Activated CD8-positive, alpha-beta memory T cell treated with anti-CD3 and anti-CD28 coated beads for 36 hours (primary cell): Measurements from ENCODE around the gene MFAP1. TPM values are rescaled to one million over a fixed set of nuclear protein-coding genes. Genes with fewer than 3 reads are reported as not detected.
"Not testable (repeated sequence)": the region's sequence is repeated elsewhere in the genome, so short reads cannot be mapped to it uniquely, and the experiment has no call there.

Experiments
- CTCF ChIA-PET: fragments of 350-600 bp; sonication (Branson Sonifier 250); formaldehyde crosslinking; loops from one replicate; lab custom pipeline; 2021; ENCODE audit warnings: antibody characterized with exemption; lab: Charles Lee
- POLR2A ChIA-PET: fragments of 350-600 bp; sonication (Branson Sonifier 250); formaldehyde crosslinking; loops from one replicate; lab custom pipeline; 2021; ENCODE audit warnings: antibody characterized with exemption; lab: Charles Lee
- total RNA-seq, 2 experiments: library from RNA; stranded (reverse); gene quantifications; one replicate each; pipeline ENCODE4 v1.2.3, GENCODE V29; 2021

MFAP1 gene, protein sequence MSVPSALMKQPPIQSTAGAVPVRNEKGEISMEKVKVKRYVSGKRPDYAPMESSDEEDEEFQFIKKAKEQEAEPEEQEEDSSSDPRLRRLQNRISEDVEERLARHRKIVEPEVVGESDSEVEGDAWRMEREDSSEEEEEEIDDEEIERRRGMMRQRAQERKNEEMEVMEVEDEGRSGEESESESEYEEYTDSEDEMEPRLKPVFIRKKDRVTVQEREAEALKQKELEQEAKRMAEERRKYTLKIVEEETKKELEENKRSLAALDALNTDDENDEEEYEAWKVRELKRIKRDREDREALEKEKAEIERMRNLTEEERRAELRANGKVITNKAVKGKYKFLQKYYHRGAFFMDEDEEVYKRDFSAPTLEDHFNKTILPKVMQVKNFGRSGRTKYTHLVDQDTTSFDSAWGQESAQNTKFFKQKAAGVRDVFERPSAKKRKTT
- 10 to 100 TPM; 51.2 to 54.1 TPM for total RNA-seq

DNA sequence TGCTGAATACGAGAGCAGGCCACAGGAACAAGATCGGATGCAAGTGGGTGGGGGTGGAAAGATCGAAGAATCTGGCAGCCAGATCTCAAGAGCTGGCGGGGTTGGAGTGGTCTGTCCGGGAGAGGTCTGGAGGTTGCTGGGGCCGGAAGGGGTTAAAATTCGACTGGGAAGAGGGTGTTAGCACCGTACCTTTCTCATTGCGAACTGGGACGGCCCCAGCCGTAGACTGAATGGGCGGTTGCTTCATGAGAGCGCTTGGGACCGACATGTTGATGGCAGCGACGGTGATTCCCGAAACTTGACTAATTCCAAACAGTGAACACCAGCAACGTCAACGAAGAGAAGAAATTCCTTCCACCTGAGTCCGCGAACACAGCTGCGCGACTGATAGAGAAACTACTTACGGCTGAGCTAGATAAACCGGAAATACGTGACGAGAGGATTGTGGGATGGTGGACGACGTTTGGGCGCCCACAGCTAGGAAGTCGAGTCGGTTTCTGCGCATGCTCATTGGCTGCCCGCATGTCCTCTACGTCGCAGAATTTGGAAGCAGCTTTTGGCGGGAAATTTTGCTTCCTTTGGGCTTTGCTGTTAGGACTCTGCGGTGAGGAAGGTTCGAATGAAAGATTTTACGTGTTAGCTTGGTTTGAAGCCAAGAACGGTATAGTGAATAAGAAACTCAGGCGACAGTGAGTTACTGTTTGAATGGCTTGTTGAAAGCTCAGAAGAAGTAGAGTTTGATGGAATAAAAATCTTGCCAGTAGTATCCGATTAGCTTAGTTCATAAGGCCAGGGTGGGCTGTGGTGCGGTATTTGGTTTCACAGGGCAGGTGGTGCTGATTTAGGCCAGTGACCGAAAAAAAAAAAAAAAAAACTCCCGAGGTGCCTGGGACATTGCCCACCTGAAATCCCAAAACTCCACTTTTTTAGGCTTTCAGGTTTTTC is at the start of gene MFAP1:
Gene MFAP1 (minus strand): TSS at position 389 of the 945 bp plus-strand sequence. CDS start 121 bp downstream, at position 268.
- CTCF ChIA-PET: interaction anchor here (0.7 to 1.4 kb wide), 3 partner anchors 47 to 915 kb away, joined by 3 to 5 read pairs (median 4); partner anchors contain the start of gene ELL3
- POLR2A ChIA-PET: interaction anchor here (0.6 to 1.3 kb wide), 3 partner anchors 24 to 33 kb away, joined by 3 to 12 read pairs (median 4); partner anchors contain the start of genes HYPK, SERF2 and SERINC4

DNA sequence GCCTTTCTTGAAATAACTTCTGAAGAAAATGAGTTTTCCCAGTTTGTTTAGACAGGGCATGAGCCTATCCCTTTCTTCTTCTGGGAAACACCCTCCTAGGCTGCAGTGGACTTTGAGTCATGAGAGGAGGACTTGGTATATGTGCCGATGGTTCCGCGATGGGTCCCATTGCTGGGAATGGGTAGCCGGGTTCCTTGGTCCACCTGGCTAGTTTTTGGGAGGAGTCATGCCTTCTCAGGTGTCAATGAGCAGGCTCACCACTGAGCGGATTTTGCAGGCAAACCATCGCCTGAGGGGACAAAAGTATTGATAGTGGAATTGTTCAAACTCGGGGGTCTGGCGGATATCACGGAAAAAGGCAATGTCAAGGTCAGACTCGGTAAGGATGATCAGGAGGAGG is 49.2 kb upstream of the MFAP1 start:
- POLR2A ChIA-PET: no interaction called here
- CTCF ChIA-PET: no interaction called here

DNA sequence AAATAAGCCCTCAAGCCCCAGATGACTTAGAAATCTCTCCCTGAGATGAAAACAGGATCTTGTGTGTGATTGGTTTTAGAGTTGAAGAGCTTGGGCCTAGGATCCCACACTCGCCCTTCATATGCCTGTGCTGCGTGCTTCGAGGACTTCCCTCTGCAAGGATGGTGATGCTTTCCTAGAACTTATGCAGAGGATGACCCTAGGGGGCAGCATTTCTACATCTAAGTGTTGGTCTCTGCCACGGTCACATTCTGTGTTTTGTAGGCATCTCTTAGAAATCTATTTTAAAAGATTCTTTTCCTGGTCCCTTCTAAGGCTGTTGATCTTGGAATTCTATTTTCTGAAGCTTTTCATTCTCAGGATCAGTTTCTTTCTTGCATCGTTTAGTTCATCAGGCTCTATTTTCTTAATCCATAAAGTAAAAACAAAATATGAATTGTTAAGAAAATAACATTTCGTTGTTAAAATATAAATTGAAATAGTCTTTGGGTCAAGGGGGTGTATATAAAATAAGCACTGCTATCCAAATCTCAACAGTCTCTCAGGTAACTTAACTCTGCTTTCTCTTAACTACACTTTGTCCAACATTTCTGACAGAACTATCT is 48.0 kb upstream of the MFAP1 start:
- CTCF ChIA-PET: interaction anchor here (1.1 kb wide), 1 partner anchor 198 kb away, joined by 3 read pairs; no protein-coding TSS in a partner anchor

DNA sequence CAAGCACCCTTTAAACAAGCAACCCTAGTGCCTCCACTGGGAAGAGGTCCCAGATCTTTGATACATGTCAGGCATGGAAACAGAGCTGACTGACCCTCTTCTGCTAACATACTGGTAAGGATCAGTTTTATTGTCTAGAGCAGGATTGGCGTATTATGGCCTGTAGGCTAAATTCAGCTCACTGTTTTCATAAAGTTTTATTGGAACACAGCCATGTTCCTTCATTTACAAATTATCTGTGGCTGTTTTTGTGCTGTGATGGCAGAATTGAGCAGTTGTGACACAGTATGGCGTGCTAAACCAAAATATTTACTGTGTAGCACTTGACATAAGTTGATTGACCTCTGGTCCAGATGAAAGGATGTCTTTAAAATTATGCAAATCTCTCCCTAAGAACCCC is 47.3 kb upstream of the MFAP1 start:
- ChIA-PET CTCF (interaction anchor here (1.1 kb wide), 1 partner anchor 199 kb away, joined by 3 read pairs; no protein-coding TSS in a partner anchor), POLR2A (interaction anchor here (0.7 kb wide), 1 partner anchor 291 kb away, joined by 4 read pairs; no protein-coding TSS in a partner anchor)

More for the DNA sequence above, 48.0 kb upstream of the MFAP1 start:
- POLR2A ChIA-PET: no interaction called here

DNA sequence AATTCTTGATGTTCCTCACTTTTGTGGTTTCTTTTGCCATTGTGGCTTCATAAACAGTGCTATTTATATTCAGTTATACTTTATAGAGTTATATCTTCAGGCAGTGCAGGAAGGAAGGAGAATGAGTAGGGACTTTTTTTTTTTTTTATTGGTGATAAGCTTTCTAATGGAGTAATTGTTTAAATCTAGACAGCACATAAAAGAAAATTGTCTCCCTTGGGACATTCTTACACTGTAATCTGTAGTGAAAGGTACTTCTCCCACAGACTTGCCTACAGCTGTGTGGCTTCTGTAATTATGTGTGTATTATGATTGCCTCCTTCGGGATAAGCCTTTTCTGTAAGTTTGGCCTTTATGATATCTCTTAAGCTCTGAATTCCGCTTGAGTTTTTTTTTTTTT is 43.9 kb upstream of the MFAP1 start:
- ChIA-PET CTCF (interaction anchor here (0.6 kb wide), 1 partner anchor 98 kb away, joined by 3 read pairs; no protein-coding TSS in a partner anchor), POLR2A (interaction anchor here (0.6 kb wide), 1 partner anchor 10 kb away, joined by 3 read pairs; no protein-coding TSS in a partner anchor)

DNA sequence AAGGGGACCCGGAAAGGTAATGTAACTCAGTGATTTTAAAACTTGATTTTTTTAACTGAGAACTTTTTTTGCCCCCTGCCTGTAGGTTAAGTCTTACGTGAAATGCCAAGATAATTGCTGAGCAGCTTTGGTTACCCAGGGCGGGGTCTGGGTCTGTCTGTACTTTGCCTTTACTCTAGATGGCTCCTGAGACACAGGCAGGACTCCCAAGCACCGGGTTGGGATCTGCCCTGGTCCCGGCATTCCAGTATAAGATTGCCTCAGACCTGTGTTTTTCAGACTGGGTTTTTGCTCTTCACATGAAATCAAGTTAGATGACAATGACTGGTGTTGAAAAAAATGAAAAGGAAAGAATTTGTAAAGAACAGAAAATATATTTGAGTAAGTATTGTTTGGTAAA is 42.6 kb upstream of the MFAP1 start:
- ChIA-PET POLR2A (no interaction called here), CTCF (no interaction called here)

DNA sequence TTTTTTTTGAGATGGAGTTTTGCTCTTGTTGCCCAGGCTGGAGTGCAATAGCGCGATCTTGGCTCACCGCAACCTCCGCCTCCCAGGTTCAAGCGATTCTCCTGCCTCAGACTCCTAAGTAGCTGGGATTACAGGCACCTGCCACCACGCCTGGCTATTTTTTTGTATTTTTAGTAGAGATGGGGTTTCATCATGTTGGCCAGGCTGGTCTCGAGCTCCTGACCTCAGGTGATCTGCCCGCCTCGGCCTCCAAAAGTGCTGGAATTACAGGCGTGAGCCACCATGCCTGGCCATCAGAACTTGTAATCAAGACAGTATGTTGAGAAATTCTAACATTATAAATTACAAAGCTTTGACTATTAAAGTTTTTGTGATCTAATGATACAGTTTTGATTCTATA is 42.1 kb upstream of the MFAP1 start:
- POLR2A ChIA-PET, CTCF ChIA-PET: not testable (repeated sequence)

DNA sequence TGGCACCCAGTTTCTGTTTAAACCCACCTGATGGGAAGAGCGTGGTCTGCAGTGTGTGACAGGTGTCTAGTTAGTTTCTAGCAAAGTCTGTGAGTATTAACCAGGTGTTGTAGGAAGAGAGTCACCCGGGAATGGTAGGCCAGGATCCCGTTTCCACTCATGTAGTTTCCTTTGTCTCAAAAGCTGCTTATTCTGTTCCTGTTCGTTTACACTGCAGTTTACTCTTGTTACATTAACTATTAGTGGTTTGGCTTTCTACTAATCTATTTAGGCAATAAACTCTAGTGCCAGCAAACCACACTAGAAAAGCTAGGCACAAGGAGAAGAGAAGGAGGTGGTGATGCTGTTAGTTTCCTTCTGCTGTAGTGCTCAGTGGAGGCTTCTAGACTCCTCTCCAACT is 35.1 kb upstream of the MFAP1 start:
- CTCF ChIA-PET: no interaction called here
- POLR2A ChIA-PET: interaction anchor here (0.6 kb wide), 1 partner anchor 65 kb away, joined by 4 read pairs; no protein-coding TSS in a partner anchor

DNA sequence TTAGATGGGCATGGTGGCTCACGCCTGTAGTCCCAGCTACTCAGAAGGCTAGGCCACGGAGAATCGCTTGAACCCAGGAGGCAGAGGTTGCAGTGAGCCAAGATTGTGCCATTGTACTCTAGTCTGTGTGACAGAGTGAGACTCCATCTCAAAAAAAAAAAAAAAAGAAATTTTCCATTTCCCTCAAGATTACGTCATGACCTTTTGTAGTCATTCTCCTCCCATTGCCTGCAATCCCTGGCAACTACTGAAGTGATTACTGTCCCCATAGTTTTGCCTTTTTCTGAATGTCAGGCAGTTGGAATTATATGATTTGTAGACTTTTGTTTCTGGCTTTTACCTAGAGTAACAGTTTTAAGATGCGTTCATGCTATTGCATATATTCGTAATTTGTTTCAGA is 30.3 kb upstream of the MFAP1 start:
- ChIA-PET POLR2A (no interaction called here), CTCF (interaction anchor here (1.3 kb wide), 1 partner anchor 11 kb away, joined by 3 read pairs; no protein-coding TSS in a partner anchor)

DNA sequence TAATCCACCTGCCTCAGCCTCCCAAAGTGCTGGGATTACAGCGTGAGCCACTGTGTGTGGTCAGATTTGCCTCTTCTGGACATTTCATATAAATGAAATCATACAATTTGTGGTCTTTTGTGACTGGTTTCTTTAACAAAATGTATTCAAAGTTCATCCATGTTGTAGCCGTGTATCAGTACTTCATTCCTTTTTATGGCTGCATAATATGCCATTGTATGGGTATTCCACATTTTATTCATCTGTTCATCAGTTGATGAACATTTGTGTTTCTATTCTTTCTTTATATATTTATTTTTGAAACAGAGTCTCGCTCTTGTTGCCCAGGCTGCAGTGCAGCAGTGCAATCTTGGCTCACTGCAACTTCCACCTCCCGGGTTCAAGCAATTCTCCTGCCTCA is 28.1 kb upstream of the MFAP1 start:
- ChIA-PET CTCF (no interaction called here), POLR2A (no interaction called here)

DNA sequence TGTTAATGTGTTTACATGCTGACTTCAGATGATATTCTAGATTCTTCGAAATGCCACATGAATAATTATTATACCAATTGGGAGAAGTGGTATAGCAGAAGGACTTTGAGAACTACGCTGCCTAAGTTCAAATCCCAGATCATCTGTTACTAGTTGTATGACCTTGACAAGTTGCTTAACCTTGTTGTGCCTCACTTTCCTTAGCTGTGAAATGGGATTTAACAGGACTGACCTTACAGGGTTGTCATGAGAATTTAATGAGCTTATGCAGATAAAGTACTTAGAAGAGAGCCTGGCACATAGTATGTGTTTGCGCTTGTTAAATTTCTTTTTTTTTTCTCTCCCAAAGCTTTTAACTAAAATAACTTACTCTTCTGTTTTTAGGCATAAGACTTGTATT is 26.8 kb upstream of the MFAP1 start:
- ChIA-PET POLR2A (no interaction called here), CTCF (no interaction called here)

DNA sequence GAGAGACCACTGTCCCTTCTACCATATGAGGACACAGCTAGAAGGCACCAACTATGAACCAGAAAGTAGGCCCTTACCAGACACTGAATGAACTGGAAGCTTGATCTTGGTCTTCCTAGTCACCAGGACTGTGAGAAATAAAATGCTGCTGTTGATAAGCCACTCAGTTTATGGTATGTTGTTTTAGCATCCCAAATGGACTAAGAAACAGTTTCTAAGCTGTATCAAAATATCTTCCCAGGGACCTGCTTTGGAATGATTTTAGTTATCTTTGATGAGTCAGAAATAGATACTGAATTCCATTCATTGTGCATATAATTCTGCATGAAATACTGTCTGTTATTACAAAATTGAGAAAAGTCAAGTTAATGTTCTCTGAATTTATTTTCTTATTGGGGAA is 20.9 kb upstream of the MFAP1 start:
- ChIA-PET CTCF (no interaction called here), POLR2A (no interaction called here)

DNA sequence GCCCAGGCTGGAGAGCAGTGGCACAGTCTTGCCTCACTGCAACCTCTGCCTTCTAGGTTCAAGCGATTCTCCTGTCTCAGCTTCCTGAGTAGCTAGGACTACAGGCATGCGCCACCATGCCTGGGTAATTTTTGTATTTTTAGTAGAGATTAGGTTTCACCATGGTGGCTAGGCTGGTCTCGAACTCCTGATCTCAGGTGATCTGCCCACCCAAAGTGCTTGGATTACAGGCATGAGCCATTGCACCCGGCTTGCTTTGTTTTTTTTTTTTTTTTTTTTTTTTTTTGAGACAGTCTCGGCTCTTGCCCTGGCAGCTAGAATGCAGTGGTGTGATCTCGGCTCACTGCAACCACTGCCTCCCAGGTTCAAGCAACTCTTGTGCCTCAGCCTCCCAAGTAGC is 8.0 kb upstream of the MFAP1 start:
- CTCF ChIA-PET: interaction anchor here (0.7 to 1.2 kb wide), 2 partner anchors 11 to 64 kb away, joined by 3 read pairs; no protein-coding TSS in a partner anchor

DNA sequence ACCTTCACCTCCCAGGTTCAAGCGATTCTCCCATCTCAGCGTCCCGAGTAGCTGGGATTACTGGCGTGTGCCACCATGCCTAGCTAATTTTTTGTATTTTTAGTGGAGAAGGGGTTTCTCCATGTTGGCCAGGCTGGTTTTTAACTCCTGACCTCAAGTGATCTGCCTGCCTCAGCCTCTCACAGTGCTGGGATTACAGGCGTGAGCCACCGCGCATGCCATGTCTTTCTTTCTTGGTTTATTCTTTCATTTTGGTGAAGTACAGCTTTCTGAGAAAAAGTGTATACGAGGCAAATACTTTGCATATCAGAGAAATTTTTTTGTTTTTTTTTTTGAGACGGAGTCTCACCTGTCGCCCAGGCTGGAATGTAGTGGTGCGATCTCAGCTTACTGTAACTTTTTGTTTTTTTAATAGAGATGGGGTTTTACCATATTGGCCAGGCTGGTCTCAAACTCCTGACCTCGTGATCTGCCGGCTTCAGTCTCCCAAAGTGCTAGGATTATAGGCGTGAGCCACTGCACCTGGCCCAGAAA is 7.1 kb upstream of the MFAP1 start:
- CTCF ChIA-PET, POLR2A ChIA-PET: not testable (repeated sequence)

More for the DNA sequence above, 8.0 kb upstream of the MFAP1 start:
- POLR2A ChIA-PET: not testable (repeated sequence)

DNA sequence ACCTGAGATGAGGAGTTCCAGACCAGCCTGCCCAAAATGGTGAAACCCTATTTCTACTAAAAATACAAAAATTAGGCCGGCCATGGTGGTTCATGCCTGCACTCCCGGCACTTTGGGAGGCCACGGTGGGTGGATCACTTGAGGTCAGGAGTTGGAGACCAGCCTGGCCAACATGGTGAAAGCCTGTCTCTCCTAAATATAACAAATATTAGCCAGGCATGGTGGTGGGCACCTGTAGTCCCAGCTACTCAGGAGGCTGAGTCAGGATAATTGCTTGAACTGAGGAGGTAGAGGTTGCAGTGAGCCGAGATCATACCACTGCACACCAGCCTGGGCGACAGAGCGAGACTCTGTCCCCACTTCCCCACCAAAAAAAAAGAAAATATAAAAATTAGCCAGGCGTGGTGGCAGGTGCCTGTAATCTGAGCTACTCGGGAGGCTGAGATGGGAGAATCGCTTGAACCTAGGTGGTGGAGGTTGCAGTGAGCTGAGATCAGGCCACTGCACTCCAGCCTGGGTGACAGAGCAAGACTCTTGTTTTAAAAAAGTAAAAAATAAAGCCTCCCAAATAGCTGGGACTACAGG is 6.3 kb upstream of the MFAP1 start:
- CTCF ChIA-PET: not testable (repeated sequence)
- POLR2A ChIA-PET: interaction anchor here (1.0 kb wide), 1 partner anchor 54 kb away, joined by 4 read pairs; the partner anchor contains the start of gene ELL3

DNA sequence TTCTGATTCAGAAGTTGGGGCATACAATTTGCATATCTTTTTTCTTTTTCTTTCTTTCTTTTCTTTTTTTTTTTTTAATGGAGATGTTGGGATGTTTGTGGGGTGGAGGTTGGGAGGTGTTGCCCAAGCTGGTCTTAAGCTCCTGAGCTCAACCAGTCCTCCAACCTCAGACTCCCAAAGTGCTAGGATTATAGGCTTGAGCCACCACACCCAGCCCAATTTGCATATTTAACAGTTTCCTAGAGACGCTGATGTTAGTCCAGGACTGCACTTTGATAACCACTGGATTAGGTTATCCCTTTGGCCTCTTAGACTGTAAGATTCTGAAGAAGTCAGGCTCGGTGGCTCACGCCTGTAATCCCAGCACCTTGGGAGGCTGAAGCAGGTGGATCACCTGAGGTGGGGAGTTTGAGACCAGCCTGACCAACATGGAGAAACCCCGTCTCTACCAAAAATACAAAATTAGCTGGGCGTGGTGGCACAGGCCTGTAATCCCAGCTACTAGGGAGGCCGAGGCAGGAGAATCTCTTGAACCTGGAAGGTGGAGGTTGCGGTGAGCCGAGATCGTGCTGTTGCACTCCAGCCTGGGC is 5.6 kb upstream of the MFAP1 start:
- CTCF ChIA-PET: interaction anchor here (0.6 kb wide), 1 partner anchor 20 kb away, joined by 3 read pairs; no protein-coding TSS in a partner anchor
- POLR2A ChIA-PET: interaction anchor here (0.6 to 1.0 kb wide), 3 partner anchors 41 to 54 kb away, joined by 4 to 6 read pairs (median 4); partner anchors contain the start of gene ELL3

DNA sequence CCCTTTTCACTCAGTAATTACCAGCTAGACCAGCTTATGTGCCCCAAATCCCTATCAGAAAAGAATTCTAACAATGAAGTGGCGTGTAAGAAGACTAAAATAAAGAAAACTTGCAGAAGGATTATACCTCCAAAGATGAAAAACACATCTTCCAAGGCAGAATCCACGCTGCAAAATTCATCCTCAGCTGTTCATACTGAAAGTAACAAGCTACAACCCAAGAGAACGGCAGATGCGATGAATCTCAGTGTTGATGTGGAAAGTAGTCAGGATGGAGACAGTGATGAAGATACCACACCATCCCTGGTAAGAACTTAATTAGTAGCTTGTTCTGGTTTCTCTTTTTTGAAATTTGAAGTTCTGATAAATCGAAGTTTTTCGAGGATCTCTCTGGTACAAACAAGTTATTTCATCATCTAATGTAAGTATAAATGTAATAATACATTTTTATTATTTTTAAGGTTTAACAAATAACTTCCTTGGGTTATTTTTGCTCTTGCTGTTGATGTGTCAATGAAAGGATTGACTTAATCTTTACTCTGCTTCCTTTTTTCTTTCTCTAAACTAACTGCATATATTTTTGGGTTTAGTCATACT is 3.7 kb upstream of the MFAP1 start:
- POLR2A ChIA-PET: interaction anchor here (1.3 to 1.5 kb wide), 2 partner anchors 35 to 52 kb away, joined by 3 to 5 read pairs; partner anchors contain the start of gene ELL3
- CTCF ChIA-PET: interaction anchor here (0.6 kb wide), 1 partner anchor 77 kb away, joined by 3 read pairs; no protein-coding TSS in a partner anchor
